GM21526 (cell line): Measurements from ENCODE around the gene UBE2S.

Source experiments
- ATAC-seq: cut with Tn5 transposase; IDR thresholded peaks from one replicate; pipeline ENCODE4 v1.9.1; 2021; ENCODE audit warnings: moderate library complexity; ENCODE audit not compliant: unreplicated experiment, low FRiP score

The UBE2S gene

GRCh38 chr19:55384920-55385723 is 22.5 kb downstream of the UBE2S start:
- ATAC-seq, result peak; percentile 59

GRCh38 chr19:55384131-55384919 is 23.3 kb downstream of the UBE2S start, which contains the start of gene TMEM238:
Gene TMEM238, minus strand, starts transcription at chr19:55384292. Its CDS starts 33 bp downstream, at chr19:55384259.
- no peak for ATAC-seq

- no peak for ATAC-seq
Observed at GRCh38 chr19:55383279-55384130, 24.1 kb downstream of the UBE2S start.

DNA sequence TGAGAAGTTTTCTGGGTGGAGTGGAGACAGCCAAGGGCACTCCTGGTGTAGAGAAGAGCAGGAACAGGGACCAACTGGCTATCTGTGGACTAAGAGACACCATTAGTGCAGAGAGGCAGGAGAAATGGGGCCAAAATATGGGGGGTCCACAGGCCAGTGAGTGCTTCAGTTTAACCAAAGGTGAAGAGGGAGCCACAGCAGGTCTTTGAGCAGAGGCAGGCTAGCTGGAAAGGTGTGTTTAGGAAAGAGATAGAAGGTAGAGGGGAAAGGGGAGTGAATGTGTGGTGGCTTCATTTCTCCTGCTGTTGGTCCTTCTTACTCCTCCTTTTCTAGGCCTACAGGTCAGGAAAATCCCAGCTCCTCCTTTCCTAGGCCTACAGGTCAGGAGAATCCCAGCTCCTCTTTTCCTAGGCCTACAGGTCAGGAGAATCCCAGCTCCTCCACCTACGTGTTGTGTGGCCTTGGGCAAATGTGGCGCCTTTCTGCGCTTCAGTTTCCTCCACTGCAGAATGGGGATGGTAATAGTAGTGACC is 25.0 kb downstream of the UBE2S start:
- ATAC-seq, result no peak

- no peak for ATAC-seq
Observed at GRCh38 chr19:55382013-55382412, 25.6 kb downstream of the UBE2S start.

GRCh38 chr19:55379174-55379573 is 28.4 kb downstream of the UBE2S start:
- no peak for ATAC-seq

GRCh38 chr19:55377356-55378131 is 30.0 kb downstream of the UBE2S start:
- no peak for ATAC-seq

DNA sequence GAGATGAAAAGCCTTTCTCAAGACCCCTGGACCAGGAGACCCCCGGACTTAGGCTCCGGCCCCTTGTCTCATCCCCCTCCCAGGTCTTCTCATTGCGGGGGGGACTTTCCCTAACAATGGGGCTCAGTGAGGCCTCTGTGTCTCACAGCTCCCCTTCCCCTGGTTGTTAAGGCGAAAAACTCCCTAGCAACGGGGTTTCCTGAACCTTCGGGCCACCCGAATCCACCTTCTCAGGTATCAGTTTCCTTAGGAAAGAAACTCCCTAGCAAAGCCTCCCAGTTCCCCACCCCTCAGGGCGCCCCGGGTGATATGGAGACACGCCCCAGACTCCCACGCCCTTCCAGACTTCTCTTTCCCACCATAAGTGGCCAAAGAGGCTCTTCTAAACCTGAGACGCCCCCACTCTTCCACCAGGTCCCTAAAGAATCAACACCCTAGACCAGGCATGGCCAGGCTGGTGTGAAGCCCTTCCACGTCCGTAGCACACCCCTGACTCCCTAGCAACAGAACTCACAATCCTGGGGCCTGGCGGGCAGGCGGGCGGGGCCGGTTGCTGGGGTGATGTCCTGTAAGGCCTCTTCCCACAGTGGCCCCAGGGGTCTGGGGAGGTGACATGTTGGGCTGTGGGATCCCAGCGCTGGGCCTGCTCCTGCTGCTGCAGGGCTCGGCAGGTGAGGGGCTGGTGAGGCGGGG is 31.2 kb downstream of the UBE2S start, which contains the start of gene TMEM190:
TMEM190 (plus strand) TSS at position 586 of the 693 bp plus-strand sequence; CDS start at position 614, 28 bp downstream.
- no peak for ATAC-seq

- ATAC-seq, result no peak
Observed at GRCh38 chr19:55373993-55374757, 33.4 kb downstream of the UBE2S start.

GRCh38 chr19:55373306-55373992 is 34.1 kb downstream of the UBE2S start:
- no peak for ATAC-seq

GRCh38 chr19:55372316-55373081 is 35.1 kb downstream of the UBE2S start:
- ATAC-seq, result no peak

GRCh38 chr19:55370305-55370988 is 37.1 kb downstream of the UBE2S start, which contains the start of gene IL11:
Gene IL11, minus strand, starts transcription at chr19:55370463. Its CDS starts 153 bp downstream, at chr19:55370310.
- ATAC-seq, result no peak

DNA sequence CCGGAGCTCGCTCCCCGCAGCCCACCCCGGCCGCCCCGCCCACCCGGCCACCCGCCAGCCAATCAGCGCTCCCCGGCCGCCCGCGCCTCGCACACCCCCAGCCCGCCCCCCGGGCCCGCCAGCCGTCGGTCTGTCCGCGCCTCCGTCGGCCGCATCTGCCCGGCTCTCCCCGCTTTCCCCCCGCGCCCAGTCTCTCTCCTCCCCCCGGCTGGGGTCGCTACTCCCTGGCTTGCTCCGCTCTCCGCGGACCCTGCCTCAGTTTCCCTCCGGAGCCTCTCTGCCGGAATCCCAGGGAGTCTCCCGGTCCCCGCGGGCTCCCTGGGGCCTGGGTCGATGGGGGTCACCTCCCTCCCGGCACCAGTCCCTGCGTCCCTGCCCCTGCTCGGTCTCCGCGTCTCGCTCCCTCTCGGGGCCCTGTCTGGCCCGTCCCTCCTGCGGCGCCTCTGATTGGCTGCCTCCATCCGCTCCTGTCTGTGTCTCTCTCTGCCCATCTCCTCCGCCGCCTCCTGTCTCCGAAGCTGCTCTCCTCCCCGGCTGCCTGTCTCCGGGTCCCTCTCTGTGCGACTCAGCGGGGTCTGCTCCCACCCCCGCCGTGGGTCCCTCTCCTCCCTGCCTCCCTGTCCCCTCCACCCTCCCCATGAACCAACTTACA is 37.8 kb downstream of the UBE2S start:
- ATAC-seq, result no peak

DNA sequence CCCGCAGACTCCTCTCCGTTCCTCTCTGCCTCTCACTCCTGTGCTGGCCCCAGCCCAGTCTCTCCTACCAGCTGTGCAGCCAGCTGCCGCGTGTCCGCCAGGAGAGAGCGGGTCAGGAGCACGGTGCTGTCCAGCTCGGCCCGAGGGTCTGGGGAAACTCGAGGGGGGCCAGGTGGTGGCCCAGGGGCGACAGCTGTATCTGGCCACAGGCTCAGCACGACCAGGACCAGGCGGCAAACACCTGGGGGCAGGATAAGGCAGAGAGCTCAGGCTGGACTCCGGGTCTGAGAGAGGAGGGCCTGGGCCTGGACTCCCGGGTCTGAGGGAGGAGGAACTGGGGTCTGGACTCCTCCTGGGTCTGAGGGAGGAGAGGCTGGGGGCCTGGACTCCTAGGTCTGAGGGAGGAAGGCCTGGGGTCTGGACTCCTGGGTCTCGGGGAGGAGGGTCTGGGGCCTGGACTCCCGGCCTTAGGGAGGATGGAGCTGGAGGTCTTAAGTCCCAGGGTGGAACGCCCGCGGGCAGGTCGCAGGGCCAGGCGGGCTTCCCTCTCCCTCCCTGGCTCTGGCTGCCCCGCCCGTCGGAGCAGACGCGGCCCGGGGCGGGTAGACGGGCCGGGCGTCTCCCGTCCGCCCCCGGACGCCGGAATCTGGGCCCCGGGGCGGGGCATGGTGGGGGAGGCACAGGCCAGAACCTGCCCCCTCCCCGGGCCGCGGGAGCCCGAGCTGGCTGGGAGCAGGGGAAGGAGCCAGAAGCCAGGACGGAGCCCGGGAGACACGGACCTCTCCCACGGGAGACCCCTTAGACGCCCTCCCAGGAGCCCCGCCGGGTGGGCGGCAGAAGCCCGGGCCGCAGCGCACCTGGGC is 38.7 kb downstream of the UBE2S start:
- ATAC-seq, result no peak

- ATAC-seq, result no peak
Observed at GRCh38 chr19:55368106-55368505, 39.5 kb downstream of the UBE2S start.
